ENCODE measurements around the gene ORMDL2.

Gene ORMDL2

GRCh38 chr12:55829967-55830600 lies 12.2 kb downstream of the ORMDL2 start:
- DNase-seq = peak; percentile 75

DNA sequence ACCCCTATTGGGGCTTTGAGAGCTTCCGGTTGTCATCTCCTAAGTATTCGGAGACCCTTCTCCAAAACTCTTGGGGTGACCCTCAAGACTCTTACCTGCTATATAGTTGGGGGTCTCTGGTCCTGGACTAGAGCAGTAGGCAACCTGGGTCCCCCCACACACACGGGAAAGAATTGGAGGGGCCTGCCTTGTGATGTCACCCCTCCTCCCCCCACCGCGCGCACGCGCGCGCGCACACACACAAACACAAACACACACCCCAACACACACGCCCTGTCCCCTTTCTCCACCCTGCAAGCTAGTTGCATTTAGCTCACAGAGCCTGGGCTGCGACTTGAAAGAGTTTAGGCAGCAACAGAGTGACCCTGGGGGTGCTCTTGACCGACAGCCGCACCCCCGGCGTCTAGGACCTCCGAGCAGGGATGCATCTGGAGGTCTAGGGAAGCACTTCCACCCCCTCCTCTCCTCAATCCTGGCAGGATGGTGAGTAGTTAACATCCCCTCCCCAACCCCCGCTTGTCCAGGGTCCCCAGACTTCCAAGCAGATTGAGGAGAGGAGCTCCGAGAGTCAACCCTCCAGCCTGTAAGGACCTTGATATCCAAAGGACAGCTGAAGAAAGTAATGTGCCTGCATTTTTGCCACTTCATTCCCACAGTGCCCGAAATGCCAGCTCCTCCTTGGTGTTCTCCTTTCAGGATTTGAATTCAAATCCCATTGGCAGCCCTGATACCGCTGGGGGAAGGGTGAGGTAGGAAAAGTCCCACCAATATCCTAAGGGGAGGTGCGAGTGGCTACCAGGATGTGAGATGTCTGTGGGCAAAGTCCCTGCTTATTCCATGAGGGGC lies 13.0 kb downstream of the ORMDL2 start:
- peak; percentile 75 for DNase-seq

DNA sequence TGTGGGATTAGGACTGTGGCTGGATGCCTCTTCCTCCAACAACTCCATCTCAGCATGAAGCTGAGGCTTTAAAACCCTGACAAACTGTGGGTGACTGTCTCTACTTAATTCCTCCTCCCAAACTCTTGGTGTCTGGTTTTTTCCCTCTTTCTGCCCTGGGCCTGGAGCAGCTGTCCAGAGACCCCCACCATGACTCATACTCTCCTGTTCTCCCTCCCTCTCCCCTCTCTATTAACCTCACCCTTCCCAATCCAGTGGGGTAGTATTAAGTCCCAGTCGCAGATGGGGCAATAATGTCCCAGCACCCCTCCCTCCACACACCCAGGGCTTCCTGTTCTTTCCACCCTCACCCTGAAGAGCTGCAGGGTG lies 13.6 kb downstream of the ORMDL2 start:
- peak; percentile 44 for DNase-seq

- peak; percentile 60 for DNase-seq
These were observed 15.2 kb downstream of the ORMDL2 start for GRCh38 chr12:55833056-55833455.

DNA sequence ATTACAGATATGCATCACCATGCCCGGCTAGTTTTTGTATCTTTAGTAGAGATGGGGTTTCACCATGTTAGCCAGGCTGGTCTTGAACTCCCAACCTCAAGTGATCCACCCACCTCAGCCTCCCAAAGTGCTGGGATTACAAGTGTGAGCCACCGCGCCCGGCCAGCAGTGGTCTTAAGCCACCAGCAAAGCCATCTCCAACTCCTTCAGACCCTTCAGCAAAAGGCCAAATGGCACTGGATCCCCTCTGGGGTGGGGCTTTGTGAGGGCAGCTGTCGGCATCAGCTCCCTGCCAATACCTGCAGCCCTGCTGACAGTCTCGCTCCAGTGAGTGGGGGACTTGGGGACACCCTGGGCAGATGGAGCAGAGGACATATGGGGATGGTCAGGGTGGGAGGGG lies 16.6 kb downstream of the ORMDL2 start:
- peak; percentile 51 for DNase-seq

DNA sequence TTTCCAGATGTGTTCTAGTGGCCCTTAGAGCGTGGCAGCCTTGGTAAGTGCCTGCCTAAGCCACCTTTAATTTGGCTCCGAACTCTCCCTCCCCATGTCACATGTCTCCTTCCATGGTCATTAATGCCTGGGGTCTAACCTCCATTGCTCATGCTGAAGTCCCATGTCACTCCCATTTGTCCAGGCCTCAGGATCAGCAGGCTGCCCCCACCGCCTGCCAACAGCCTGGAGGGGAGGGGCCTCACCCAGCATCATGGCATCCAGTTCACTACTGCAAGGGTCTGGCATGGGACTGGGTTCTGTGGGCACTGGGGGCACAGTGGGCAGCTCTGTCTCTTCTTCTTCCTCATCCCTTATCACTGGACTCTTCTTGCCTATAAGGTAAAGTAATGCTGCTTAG lies 20.5 kb downstream of the ORMDL2 start:
- peak; percentile 14 for DNase-seq

DNA sequence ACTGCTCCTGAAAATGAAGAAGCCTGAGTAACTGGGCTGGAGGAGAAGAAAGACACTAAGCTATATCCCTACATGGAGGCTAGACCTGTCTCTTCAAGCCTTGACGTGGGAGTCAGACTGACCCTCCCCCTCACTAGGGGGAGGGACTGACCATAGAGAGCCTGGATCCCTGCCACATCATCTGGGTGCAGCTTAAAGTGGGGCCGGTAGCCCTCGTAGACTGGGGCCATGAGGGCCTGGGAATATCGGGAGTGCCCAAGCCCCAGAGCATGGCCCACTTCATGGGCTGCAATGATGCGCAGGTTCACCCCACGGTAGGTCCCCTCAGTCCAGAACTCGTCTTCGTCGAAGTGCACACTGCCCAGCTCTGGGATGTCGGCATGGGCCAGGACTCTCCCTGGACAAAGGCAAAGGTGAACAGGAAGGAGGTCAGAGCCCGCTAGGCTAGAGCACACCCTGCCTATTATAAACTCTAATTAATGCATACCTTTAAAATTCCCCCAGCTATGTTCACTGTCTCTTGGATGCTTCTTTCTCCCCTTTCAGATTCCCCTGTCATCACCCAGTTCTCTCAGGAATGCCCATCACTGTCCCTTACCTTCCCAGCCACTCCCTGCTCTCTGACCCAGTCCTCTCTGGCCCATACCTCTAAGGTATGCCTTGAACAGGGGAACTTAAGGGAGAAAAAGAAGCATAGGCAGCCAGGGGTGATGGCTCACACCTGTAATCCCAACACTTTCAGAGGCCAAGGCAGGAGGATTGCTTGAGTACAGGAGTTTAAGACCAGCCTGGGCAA lies 21.7 kb downstream of the ORMDL2 start:
- peak; percentile 50 for DNase-seq

DNA sequence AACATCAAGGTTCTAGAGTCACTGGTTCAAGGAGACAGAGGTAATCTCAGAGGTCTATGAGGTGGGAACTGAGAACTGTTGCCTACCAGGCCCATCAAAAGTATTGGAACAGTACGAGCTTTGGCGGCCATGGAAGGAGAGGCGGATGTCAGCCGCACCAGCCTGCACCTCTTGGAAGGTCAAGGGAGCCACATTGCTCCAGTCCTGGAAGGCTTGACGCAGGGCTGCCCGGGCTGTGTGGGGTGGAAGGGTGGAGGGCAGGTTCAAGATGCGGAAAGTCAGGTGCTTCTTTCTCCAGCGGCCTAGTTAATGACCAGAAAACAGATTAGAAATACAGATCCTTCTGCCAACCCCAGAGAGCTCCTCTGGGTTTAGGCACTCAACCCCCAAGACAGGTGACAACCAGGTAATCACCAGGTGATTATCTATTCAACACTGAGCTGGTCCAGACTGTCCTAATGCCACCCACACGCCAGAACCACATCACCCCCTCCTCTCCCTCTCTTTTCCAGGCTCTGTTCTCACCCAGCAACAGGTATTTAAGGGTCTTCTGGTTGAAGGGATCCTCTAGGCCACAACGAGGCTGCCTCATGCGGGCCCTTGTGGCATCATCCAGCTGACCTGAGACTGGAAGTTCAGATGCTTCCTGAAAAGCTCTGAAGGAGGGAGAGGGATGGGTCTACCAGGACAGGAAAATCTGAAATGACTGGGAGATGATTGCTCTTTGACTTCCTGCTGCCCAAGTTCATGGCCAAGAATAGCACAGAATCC lies 22.9 kb downstream of the ORMDL2 start:
- DNase-seq = peak; percentile 42

- peak; percentile 34 for DNase-seq
These were observed 25.0 kb downstream of the ORMDL2 start, which contains the start of gene MMP19 for GRCh38 chr12:55842681-55843429. Gene MMP19 (minus strand): TSS chr12:55842936. CDS start chr12:55842830, 106 bp downstream.

DNA sequence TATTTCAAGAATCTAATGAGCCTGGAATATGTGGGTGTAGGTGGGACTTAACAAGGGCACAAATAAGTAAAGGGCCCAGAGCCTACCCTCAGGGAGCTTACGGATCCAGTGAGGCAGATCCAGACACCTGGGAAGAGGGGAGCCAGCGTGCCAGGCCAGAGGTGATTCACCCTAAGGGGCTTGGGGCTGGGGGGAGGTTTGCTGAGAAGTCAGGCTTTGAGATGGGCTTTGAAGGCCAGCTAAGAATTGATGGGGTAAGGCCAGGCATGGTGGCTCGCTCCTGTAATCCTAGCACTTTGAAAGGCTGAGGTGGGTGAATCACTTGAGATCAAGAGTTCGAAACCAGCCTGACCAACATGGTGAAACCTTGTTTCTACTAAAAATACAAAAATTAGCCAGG lies 25.6 kb downstream of the ORMDL2 start:
- DNase-seq = peak; percentile 47

DNA sequence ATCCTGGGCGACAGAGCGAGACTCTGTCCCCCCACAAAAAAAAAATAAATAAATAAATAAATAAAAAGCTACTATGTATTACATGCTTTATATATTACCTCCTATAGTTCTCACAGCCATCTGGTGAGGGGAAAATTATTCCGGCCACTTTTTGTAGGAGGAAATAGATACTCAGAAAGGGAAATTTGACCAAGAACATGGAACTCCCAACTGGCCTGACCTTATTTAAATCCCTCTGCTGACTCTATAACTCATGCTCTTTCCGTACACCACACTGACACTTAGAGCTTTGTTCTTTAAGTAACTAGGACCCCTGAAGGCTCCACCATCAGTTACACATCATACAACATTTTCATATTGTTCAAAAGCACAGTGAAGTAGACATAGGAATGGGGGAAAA lies 27.1 kb downstream of the ORMDL2 start:
- no peak for DNase-seq

GRCh38 chr12:55845361-55845760 lies 27.5 kb downstream of the ORMDL2 start:
- DNase-seq = peak; percentile 54

DNA sequence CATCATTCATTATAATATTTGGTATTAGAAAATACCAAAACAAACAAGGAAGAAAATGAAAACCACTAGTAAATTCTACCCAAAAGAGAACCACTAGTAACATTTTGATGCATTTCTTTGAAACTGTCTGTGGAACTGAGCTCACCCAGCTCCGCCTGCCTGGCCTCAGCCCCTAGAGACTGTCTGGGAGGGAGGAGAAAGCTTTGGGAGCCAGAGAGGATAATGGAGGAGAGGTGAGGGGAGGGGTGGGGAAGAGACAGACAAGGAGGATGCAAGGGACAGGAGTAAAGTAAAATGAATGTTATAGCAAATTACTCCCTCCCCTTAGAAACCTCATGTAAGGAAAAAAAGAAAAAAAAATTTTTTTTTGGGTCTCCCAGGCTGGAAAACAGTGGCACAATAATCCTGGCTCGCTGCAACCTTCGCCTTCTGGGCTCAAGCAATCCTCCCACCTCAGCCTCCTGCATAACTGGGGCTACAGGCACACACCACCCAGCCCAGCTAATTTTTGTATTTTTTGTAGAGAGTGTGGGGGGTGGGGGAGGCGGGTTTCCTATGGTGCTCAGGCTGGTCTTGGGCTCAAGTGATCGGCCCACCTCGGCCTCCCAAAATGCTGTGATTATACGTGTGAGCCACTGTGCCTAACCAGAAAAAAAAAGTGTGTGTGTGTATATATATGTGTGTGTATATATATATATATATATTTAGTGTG lies 28.1 kb downstream of the ORMDL2 start:
- DNase-seq = peak; percentile 14

- DNase-seq = peak; percentile 57
These were observed 29.2 kb downstream of the ORMDL2 start for GRCh38 chr12:55847033-55847432.

DNA sequence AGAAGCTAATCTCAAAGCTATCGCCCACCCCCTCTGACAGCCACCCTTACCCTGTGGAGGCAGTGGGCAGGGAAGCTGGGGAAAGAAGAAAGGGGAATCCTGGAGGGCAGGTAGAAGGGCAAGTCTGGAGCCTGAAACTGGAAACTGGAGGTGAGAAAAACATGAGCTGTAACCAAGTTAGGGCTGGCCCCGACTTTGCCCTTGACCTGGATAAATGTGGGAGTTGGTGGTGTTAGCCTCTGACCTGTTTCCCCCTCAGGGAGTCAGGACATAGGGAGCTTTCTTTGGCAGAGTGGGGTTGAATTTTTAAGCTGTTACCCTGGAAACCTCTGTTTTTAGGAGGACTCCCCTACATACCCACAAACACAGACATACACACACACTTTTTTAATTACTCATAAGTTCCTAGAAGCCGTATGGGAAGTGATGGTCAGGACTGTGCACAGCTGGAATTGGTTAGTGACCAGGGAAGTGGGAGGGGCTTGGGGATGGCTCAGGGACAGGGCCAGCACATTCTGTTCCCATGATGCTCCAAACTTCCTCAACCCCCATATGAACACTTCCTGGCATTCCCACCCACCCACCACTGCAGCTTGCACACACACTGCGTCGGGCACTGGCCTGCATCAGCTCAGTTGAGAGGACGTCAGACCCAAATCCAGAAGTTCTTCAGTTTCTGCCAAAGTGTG lies 29.9 kb downstream of the ORMDL2 start:
- DNase-seq = peak; percentile 39

GRCh38 chr12:55849616-55850343 lies 31.9 kb downstream of the ORMDL2 start:
- peak; percentile 19 for DNase-seq

DNA sequence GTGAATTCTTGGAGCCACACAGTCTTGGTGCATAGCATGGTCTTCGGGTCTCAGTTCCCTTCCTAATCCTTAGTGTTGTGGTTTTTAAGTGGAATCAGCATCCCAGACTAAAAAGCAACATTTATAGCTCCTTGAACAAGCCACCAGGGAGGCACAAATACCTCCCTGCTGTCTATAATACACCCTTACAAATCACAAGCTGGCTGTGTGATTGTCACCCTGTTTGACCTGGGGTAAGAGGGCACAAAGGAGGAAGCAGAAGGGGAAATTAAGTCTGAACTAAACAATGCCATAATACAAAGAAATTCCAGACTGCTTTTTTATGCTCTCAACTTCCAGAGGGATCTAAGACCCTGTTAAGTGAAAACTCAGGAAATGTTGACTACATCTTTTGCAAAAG lies 32.6 kb downstream of the ORMDL2 start:
- DNase-seq = peak; percentile 5

DNA sequence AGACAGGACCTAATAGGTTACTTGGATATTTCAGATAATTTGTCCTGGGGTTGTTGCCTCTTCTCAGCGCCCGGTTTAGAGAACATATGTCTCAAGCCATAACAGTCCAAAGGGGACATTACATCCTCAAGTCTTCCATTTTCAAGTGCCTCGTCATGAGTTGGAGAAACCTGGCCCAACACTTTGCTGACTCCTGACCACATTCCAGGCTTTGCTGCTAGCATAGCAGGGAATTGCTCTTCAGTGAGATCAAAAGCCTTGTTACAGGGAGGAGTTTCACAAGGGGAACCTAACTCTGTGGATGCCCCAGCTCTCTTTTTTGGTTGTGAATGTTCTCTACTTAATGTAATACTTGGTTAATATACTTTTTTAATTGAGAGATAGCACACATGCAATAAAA lies 33.1 kb downstream of the ORMDL2 start:
- DNase-seq = peak; percentile 5

DNA sequence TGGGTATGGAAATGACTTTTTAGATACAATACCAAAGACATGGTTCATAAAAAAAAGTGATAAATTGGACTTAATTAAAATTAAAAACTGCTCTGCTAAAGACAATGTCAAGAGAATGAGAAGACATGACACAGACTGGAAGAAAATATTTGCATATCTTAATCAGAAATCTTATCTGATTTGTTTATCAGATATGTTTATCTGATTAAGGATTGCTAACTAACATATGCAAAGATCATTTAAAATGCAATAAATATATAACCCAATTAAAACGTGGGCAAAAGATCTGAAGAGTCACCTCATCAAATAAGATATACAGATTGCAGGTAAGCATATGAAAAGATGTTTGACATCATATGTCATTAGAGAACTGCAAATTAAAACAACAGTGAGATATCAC lies 34.9 kb downstream of the ORMDL2 start:
- no peak for DNase-seq

DNA sequence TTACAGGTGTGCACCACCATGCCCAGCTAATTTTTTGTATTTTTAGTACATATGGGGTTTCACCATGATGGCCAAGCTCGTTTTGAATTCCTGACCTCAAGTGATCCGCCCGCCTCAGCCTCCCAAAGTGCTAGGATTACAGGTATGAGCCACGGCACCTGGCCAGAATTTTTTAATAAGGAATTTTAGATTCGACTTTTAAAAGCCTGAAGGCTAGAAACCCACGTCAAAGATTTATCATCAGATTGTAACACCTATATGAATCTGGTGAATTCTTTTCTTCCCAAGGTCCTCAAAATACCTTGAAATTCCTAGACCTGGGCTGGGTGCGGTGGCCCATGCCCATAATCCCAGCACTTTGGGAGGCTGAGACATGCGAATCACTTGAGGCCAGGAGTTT lies 43.6 kb downstream of the ORMDL2 start:
- DNase-seq = no peak
